Ishikawa (cell line): ENCODE measurements around the gene YES1.

Source experiments
- CEBPB ChIP-seq: IDR thresholded peaks from 2 replicates; pipeline ENCODE4 v1.6.1; 2012
- CREB1 ChIP-seq: IDR thresholded peaks from 2 replicates; pipeline ENCODE4 v1.6.1; 2012; ENCODE audit warnings: low read depth
- EGR1 ChIP-seq: IDR thresholded peaks from 2 replicates; pipeline ENCODE4 v1.6.1; 2012
- EP300 ChIP-seq: IDR thresholded peaks from 2 replicates; pipeline ENCODE4 v1.6.1; 2012; ENCODE audit warnings: borderline replicate concordance
- FOXM1 ChIP-seq: IDR thresholded peaks from 2 replicates; pipeline ENCODE4 v1.6.1; 2012; ENCODE audit warnings: low read depth, borderline replicate concordance
- MAX ChIP-seq: IDR thresholded peaks from 2 replicates; pipeline ENCODE4 v1.6.1; 2012
- NFIC ChIP-seq: IDR thresholded peaks from 2 replicates; pipeline ENCODE4 v1.6.1; 2012
- RAD21 ChIP-seq: IDR thresholded peaks from 2 replicates; pipeline ENCODE4 v1.6.1; 2012; ENCODE audit warnings: low read depth
- REST ChIP-seq: IDR thresholded peaks from 2 replicates; pipeline ENCODE4 v1.6.1; 2012; ENCODE audit warnings: low read depth, mild to moderate bottlenecking
- TAF1 ChIP-seq: IDR thresholded peaks from 2 replicates; pipeline ENCODE4 v1.6.1; 2012; ENCODE audit warnings: low read depth, mild to moderate bottlenecking
- TCF12 ChIP-seq: IDR thresholded peaks from 2 replicates; pipeline ENCODE4 v1.6.1; 2012; ENCODE audit warnings: low read depth
- TEAD4 ChIP-seq: IDR thresholded peaks from 2 replicates; pipeline ENCODE4 v1.6.1; 2012
- USF1 ChIP-seq: IDR thresholded peaks from 2 replicates; pipeline ENCODE4 v1.6.1; 2012
- YY1 ChIP-seq: IDR thresholded peaks from 2 replicates; pipeline ENCODE4 v1.6.1; 2012; ENCODE audit warnings: low read depth
- ZBTB7A ChIP-seq: IDR thresholded peaks from 2 replicates; pipeline ENCODE4 v1.6.1; 2012; ENCODE audit warnings: low read depth

YES1 gene

DNA sequence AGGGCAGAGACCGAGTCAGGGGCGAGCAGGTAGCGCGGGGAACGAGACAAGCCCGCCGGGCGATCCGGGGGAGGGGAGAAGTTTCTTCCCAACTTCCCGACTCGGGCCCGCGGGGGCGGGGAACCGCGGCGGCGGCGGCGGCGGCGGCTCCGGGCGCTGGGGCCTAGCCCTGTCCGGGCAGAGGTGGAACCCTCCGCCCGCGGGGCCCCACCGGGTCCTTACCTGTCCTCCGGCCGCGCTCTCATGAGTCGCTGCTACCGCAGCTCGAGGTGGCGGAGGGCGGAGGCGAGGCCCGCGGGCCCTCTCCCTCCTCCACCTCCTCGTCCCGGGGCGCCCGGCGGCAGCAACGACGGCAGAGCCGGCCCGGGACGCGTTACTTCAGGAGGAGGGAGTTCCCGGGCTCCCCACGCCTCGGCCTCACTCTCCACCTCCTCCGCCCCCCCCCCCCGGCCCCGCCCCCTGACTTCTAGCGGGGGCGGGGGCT lies at the start of gene YES1:
TSS of gene YES1 (minus strand) at position 351 of the 484 bp plus-strand sequence. CDS start 55,415 bp downstream, outside the sequence.
- TF ChIP-seq NFIC = no peak
- no peak; the same call in 1 of the 2 replicates for TF ChIP-seq MAX
- no peak for TF ChIP-seq YY1
- TF ChIP-seq EP300 = no peak
- no peak for TF ChIP-seq REST
- peak; percentile 79 for TF ChIP-seq ZBTB7A
- TF ChIP-seq USF1 = no peak

- TF ChIP-seq CEBPB (no peak), REST (no peak), NFIC (no peak), USF1 (no peak), TEAD4 (no peak), YY1 (no peak), FOXM1 (no peak), EGR1 (no peak), CREB1 (no peak), TAF1 (no peak), TCF12 (no peak), MAX (no peak), RAD21 (no peak), ZBTB7A (no peak), EP300 (no peak)
Observed at GRCh38 chr18:857986-858385, 45.9 kb upstream of the YES1 start.

DNA sequence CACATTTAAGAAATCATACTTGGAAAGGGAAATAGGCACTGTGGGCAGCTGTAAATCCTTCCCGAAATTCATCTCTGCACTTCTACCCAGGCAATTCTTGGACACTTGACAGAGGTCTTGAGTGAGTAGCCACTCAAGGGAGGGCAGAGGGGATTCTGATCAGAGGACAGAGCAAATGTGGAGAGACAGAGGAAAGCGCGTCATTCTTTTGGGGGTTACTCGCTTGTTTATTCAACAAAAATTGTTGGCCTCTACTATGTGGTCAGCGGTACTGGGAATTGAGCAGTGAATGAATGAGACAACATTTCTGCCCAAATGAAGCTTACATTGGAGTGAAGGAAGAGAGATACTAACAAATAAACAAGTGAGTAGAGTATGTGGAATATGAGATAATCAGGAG lies 41.4 kb upstream of the YES1 start:
- TF ChIP-seq TCF12 (no peak), FOXM1 (no peak), RAD21 (no peak), CREB1 (no peak), NFIC (no peak)

DNA sequence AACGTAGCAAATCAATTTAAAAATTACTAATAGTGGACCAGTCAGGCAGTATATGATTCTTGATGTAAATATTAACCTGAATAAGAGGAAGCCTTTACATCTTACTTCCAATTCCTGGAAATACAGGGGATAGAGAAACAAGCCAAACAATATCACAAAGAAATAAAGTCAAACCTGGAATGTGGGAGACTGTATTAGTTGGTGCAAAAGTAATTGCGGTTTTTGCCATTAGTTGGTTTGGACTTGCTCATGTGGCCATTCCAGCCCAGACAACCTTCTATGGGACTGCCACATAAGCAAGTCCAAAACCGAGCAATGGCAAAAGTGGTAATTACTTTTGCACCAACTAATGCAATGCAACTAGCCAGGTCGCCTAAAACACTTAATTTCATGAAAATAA lies 38.9 kb upstream of the YES1 start:
- TF ChIP-seq FOXM1 = no peak
- no peak for TF ChIP-seq EP300
- TF ChIP-seq RAD21 = no peak
- no peak for TF ChIP-seq TAF1
- no peak for TF ChIP-seq YY1
- no peak for TF ChIP-seq ZBTB7A

- TF ChIP-seq TEAD4 (no peak), FOXM1 (no peak), USF1 (no peak), RAD21 (no peak)
Observed at GRCh38 chr18:849021-849420, 37.0 kb upstream of the YES1 start.

DNA sequence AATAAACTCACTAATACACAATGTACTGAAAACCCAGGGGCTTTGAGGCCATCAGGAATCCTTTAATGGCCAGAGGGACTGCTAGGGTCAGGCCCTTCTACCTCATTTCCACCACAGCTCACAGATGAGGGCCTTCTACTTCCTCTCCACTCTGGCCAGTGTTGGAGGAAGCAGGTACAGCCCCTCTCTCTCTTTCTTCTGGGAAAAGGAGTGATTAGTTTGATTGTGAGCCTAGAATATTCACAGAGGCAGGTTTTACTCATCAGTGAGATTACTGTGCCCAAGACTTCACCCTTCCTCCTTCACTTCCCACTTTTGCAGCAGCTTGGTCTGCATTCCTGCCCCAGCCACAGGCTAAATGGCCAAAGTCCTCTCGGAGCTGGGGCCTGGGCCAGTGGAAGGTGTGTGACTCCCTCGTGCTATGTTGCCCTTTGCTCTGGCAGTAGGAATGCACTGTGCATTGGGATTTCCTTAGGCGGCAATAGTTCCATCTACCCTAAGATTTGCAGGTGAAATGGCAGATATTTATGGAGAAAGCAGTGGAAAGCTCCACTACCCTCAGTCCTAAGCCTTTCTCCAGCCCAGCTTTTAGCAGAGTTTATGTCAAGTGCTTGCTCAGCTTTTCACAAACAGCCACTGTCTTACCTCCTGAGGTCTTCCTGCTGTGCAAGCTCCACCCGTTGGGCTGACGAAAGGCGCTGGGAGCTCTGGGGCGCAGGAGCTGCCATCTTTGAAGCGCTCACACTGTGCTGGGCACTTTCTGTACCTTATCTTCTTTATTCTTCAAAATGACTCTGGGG lies 36.2 kb upstream of the YES1 start:
- no peak for TF ChIP-seq CREB1
- TF ChIP-seq CEBPB = no peak
- TF ChIP-seq EGR1 = no peak
- no peak for TF ChIP-seq ZBTB7A
- TF ChIP-seq RAD21 = no peak
- no peak for TF ChIP-seq TCF12
- no peak for TF ChIP-seq TAF1
- TF ChIP-seq MAX = no peak
- no peak for TF ChIP-seq FOXM1
